Measurements from ENCODE around the gene SUPT16H.
A peak's percentile ranks its signal among the peaks of the same experiment; 100 is the strongest.

Gene SUPT16H

GRCh38 chr14:21383848-21384493 lies at the start of gene SUPT16H:
SUPT16H (minus strand) TSS chr14:21384019; CDS start chr14:21383927, 92 bp downstream.
- Mint-ChIP-seq H3K27ac (peak within 1 kb of the TSS; percentile 100), H3K4me1 (peaks cover 23% of the 10 kb centered on the region)

GRCh38 chr14:21431126-21431525 lies 47.3 kb upstream of the SUPT16H start:
- TF ChIP-seq CTCF (IDR thresholded peaks at IDR 0.05; ENCODE audit: unreplicated experiment in 3 of 3) = no peak
- no peaks in the 10 kb centered on the region for H3K9me3 Mint-ChIP-seq
- peaks cover 69% of the 10 kb centered on the region for H3K36me3 Mint-ChIP-seq (ENCODE audit: low read depth)
- H3K27ac Mint-ChIP-seq = no peak overlapping the region
- no peak overlapping the region for H3K4me3 Mint-ChIP-seq
- H3K27me3 Mint-ChIP-seq (ENCODE audit: low read depth) = no peaks in the 10 kb centered on the region
- peaks cover 10% of the 10 kb centered on the region for H3K4me1 Mint-ChIP-seq

More at GRCh38 chr14:21383848-21384493, at the start of gene SUPT16H:
- Mint-ChIP-seq H3K27me3 (ENCODE audit: low read depth) (no peaks in the 10 kb centered on the region), H3K36me3 (ENCODE audit: low read depth) (peaks cover 38% of the 10 kb centered on the region), H3K4me3 (peak within 1 kb of the TSS; percentile 89 to 98 (median 96)), H3K9me3 (no peaks in the 10 kb centered on the region)
- no peak for TF ChIP-seq CTCF (IDR thresholded peaks at IDR 0.05; ENCODE audit: unreplicated experiment in 3 of 3)

GRCh38 chr14:21428930-21429329 lies 45.1 kb upstream of the SUPT16H start:
- peaks cover 82% of the 10 kb centered on the region for H3K36me3 Mint-ChIP-seq (ENCODE audit: low read depth)
- no peaks in the 10 kb centered on the region for H3K4me1 Mint-ChIP-seq
- H3K27me3 Mint-ChIP-seq (ENCODE audit: low read depth) = no peaks in the 10 kb centered on the region

GRCh38 chr14:21426692-21427091 lies 42.9 kb upstream of the SUPT16H start:
- Mint-ChIP-seq H3K36me3 (ENCODE audit: low read depth) (peaks cover 82% of the 10 kb centered on the region), H3K27me3 (ENCODE audit: low read depth) (no peaks in the 10 kb centered on the region), H3K4me1 (no peaks in the 10 kb centered on the region), H3K9me3 (no peaks in the 10 kb centered on the region), H3K27ac (no peak overlapping the region), H3K4me3 (no peak overlapping the region)
- no peak for TF ChIP-seq CTCF (IDR thresholded peaks at IDR 0.05; ENCODE audit: unreplicated experiment in 3 of 3)

More at GRCh38 chr14:21428930-21429329, 45.1 kb upstream of the SUPT16H start:
- Mint-ChIP-seq H3K9me3 (no peaks in the 10 kb centered on the region), H3K27ac (no peak overlapping the region), H3K4me3 (no peak overlapping the region)
- TF ChIP-seq CTCF (IDR thresholded peaks at IDR 0.05; ENCODE audit: unreplicated experiment in 3 of 3) = no peak

- Mint-ChIP-seq H3K36me3 (ENCODE audit: low read depth) (peaks cover 68% of the 10 kb centered on the region), H3K27ac (no peak overlapping the region), H3K4me1 (no peaks in the 10 kb centered on the region), H3K27me3 (ENCODE audit: low read depth) (no peaks in the 10 kb centered on the region), H3K9me3 (no peaks in the 10 kb centered on the region), H3K4me3 (no peak overlapping the region)
- TF ChIP-seq CTCF (IDR thresholded peaks at IDR 0.05; ENCODE audit: unreplicated experiment in 3 of 3) = no peak
Measured at GRCh38 chr14:21419528-21419927, 35.7 kb upstream of the SUPT16H start.

- TF ChIP-seq CTCF (IDR thresholded peaks at IDR 0.05; ENCODE audit: unreplicated experiment in 3 of 3) = no peak
- H3K9me3 Mint-ChIP-seq = no peaks in the 10 kb centered on the region
- peaks cover 78% of the 10 kb centered on the region for H3K36me3 Mint-ChIP-seq (ENCODE audit: low read depth)
- no peaks in the 10 kb centered on the region for H3K4me1 Mint-ChIP-seq
- no peak overlapping the region for H3K27ac Mint-ChIP-seq
- H3K27me3 Mint-ChIP-seq (ENCODE audit: low read depth) = no peaks in the 10 kb centered on the region
- no peak overlapping the region for H3K4me3 Mint-ChIP-seq
Measured at GRCh38 chr14:21415329-21415728, 31.5 kb upstream of the SUPT16H start.
